GF-D8 (cell line): ENCODE data around the gene MTFR2.

ENCODE experiments used
- DNase-seq: peaks from one replicate; lab custom pipeline; 2025; lab: John Stamatoyannopoulos, UW

Gene MTFR2

DNA sequence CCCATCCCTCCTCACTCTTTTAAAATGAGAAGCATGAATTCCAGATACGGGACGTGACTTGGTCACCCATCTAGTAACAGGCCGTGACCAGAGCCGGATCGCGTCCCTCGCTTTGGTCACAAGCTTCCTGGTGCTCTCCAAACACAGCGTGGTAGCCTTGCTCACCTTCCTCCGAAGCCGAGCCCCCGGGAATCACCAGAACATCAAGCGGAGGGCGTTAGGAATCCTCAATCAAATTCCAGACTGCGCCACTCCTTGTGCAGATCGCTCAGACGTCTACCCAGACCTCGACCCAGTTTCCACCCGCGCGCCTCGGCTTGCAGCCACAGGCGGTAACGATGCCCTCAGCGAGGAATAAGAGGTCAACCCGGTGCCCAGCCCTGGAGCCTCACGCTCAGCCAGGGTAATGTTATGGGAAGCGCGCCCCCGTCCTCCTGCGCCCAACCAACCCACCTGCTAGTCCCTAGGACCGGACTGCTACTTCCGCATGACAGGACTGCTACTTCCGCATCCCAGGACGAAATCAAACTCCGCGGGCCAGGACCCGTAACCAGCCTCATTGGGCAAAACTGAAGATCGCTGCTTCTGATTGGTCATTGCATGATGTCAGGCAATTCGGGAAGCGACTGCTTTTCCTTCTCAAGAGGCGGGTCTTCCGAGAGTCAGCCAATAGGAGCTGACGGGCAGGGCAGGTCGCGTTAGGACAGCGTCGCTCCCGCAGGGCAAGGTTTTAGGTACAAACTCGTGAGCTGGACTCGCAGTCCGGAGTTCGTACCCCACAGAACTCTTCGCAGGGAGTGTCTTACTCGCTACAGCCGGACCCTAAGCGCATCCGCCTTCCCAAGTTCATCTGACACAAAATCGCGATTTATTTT lies at the start of gene MTFR2:
Gene MTFR2, minus strand, starts transcription at position 501 of the 875 bp plus-strand sequence. CDS start 1,212 bp downstream, outside the sequence.
- peak; percentile 96 for DNase-seq

DNA sequence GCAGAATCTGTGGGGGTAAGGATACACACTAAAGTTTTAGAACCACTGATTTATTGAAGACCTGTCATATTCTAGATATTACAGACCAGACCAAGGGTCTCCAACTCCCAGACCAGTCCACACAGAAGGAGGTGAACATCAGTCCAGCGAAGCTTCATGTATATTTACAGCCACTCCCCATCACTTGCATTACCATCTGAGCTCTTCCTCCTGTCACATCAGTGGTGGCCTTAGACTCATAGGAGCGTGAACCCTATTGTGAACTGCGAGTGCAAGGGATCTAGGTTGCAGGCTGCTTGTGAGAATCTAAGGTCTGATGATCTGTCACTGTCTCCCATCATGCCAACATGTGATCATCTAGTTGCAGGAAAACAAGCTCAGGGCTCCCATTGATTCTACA lies 44.5 kb upstream of the MTFR2 start:
- DNase-seq: no peak

DNA sequence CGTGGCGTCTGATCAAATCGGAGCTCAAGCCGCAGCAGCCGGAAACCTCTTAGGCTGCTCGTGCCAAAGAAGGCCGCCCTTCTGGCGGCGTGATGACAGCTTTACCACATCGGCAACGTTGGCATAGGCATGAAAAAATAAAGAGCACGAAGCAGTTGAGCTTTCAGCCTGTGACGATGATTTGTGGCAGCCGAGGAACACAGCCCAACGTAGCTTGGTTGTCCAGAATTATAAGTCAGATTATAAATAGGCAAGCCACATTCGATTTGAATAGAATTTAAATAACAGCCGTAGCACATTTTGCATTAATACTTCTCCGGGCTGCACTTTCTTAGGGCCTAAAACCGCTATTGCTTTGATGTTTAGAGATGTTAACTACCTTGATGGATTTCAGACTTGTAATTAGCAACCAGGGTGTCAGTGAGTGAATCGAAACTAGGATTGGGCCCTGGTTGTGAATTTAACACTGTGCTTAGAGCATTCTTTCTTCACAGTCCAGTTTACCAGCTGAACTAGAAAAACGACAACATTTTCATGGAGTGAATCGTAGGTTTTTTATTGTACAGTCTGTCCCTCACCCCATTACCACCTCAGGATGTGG lies 40.4 kb upstream of the MTFR2 start:
- peak; percentile 77 for DNase-seq

GRCh38 chr6:136289579-136290409 lies 39.7 kb upstream of the MTFR2 start, which contains the start of gene BCLAF1:
BCLAF1 (minus strand) TSS chr6:136289846; CDS start chr6:136279866, 9,980 bp downstream.
- peak; percentile 92 for DNase-seq

- peak; percentile 70 for DNase-seq
Observed at GRCh38 chr6:136289327-136289578, 39.1 kb upstream of the MTFR2 start.

DNA sequence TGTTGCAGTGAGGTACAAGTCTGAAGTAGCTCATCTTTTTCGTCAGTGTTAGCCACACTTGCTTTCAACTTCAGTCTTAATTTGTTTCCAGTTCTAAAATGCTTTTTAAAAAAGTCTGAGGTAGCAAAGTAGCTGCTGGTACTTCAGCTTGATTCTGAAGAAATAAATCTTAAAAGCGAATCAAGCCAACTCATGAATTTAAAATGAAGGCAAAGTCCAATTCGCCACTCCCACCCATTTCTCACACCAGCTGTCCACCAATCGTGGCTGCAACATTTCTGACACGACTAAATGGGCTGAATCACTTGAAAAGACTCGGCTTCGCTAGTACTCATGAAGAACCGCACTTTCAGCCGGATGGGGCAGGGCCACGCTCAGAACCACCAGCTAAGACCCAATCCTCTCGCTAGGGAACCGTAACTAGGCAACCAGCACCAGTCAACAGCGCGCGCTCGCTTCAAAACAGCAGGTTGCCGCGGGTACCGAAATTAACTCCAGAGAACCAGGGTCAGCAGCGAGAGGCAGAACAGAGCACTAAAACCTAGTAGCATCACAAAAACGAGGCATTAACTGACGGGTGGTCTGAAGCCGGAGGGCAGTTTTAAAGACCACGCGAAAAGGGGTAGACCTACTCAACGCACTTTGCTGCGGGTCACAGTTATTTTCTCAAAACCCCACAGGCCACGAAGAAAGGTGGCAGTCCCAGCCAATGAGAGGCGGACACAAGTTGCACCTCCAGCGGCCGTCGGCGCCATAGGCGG lies 38.6 kb upstream of the MTFR2 start:
- no peak for DNase-seq

DNA sequence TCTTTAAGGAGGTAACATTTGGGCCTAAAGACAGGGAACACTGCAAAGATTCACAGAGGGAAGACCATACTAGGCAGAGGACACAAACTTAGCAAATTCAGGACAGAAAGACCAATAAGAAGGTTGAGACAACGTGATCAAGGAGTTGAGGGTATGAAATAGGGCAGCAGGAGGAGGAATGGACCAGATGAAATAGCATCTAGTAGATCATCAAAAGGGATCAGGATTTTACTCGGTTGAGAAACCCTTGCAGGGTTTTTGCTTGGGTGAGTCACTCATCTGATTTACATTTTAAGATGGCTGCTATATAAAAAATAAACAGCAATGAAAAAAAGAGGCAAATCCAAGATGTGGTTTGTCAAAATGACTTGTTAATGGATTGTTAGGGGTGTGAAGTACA lies 34.8 kb upstream of the MTFR2 start:
- DNase-seq: no peak

- DNase-seq: no peak
Observed at GRCh38 chr6:136282906-136283305, 32.8 kb upstream of the MTFR2 start.

DNA sequence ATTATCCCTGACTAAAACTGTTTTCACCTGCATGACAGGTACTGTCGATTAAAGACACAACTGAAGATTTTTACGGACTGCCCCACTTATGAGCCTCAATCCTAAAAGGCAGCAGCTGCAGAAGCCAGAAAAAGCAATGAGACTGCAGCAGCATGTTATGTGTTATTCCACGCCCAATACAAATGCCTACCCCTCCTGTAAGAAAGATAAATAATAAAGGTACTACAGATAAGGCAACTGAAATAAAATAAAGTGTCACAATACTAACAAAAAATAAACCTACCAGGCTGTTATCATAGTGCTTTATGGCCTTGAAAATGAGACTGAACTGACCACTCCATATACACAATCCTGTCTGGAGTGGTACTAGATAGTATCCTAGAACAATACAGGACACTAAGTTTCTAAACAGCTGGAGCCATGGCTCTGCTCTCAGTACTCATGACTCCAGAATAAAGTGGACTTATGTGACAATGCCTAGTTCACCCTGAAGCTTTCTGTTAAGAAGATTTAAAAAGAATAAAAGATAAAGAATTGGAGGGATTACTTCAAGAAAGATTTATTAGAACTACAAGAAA lies 30.0 kb upstream of the MTFR2 start:
- DNase-seq: no peak

DNA sequence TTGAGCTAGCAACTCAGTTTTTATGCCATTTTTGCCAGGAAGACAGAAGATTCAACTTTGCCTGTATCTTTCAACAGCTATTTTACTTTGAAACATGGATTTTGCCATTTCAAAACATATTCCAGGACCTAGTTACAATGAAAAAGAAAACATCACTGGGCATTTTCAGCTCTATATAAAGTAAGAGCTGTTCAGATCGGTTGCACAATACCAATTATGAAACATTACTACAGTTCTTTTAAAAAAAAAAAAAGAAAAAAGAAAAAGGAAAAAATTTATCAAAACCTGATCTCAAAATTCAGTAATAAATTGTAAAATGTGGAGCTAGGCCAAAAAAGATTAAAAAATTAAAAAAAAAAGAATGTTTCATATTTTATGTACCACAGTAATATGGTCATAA lies 24.0 kb upstream of the MTFR2 start:
- no peak for DNase-seq

DNA sequence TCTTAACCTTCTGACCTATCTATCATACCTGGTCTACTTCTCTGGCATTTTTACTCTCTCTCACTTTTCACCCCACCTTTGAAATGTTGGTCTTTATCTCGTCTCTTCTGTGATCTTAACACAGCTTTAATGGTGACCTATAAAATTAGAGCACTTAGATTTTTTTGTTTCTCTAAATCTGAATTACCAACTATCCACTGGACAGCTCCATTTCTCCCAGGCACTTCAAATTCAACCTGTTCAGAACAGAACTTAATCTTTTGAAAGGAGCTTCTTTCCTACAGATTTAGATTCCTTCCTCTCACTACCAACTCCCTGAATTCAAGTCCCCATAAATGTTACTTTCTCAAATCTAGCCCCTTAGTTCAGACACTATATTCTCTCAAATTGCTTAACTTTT lies 15.0 kb upstream of the MTFR2 start:
- DNase-seq: no peak

DNA sequence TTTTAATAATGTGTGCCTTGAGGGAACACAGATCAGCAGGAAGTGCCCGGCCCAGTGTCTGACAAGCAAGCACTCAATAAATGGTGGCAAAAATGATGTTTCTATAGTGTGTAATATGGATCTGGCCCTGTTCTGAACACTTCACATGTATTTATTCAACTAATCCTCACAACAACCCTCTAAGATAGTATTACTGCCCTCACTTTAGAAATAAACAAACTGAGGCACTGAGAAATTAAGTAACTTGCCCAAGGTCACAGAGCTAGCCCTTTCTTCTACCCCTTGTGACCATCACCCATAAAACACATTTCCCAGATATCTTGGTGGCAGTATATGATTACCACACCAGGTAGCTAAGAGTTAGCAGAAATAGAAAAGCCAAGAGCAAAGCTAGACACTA lies 12.8 kb upstream of the MTFR2 start:
- no peak for DNase-seq

GRCh38 chr6:136254851-136255466 lies 4.8 kb upstream of the MTFR2 start:
- DNase-seq: no peak

DNA sequence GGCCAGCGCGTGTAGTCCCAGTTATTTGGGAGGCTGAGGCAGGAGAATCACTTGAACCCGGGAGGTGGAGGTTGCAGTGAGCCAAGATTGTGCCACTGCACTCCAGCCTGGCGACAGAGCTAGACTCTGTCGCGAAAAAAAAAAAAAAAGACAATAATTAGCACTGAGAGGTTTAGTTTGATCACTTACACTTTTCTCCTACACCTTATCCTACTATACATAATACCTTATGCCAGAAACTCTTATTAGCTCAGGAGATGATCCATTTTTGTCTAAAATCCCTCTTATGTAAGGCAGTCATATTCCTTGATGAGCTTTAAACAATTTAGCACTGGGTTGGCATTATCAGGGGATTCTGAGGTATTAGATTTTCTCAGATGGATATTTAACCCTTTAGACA lies 3.6 kb upstream of the MTFR2 start:
- no peak for DNase-seq

DNA sequence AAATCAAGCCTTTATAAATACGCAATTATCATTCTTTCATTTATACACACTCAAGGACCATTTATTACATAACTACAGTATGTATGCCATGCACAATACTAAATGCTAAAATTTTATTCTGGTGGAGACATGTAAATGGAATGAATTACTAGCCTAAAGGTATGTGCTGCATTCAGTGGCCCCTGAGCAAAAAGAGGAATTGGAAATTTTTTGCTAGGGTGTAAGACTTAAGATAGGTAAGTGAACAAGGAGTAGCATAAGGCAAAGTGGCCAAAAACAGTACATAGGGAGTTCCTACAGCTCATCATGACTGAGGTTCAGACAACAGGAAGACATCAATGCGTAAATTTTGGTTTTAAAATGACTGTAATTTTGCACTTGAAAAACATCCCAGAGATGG lies 2.3 kb upstream of the MTFR2 start:
- no peak for DNase-seq

DNA sequence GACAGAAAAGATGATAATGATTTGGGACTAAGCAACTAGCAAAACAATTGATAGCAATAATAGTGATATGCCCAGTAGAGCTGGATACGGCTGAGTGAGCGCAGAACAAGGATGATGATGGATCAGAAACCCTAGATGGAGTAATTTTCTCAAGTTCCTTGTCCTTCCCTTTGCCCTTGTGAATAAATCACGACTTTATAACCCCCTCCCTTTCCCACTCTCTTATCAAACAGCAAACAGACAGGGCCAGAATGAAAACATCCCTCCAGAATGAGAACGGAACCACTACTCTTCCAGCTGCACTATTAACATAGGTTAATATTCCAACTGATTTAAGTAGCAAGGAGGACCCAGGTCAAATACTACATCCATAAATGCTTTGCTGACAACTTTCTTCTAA lies 1.3 kb upstream of the MTFR2 start:
- DNase-seq: no peak

DNA sequence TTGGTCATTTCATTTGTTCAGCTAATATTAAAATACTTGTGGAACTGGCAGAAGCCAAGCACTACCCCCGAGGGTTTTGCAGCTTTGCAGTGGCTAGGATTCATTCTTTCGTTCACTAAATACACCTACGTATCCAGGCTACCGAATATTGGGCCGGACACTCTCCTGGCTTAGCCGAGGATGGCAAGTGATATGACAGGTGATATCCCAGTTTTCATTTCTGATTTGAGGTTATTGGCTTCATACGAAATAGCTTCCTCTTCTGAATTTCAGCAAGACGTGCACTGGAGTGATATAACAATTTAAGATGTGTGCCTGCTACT lies 536 bp upstream of the MTFR2 start:
- no peak for DNase-seq

GRCh38 chr6:136249336-136249735 lies 775 bp downstream of the MTFR2 start:
- DNase-seq: no peak

DNA sequence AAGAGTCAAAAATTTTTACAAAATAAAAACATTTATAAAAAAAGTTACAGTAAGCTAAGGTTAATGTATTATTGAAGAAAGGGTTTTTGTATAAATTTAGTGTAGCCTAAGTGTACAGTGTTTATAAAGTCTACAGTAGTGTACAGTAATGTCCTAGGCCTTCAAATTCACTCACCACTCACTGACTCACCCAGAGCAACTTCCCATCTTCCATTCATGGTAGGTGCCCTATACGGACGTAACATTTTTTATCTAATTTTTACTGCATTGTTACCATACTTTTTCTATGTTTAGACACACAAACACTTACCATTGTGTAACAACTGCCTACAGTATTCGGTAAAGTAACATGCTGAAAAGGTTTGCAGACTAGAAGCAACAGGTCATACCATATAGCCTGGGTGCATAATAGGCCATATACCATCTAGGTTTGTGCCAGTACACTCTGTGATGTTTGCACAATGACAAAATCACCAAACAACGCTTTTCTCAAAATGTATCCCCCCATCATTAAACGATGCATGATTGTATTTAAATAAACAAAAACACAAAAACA lies 6.0 kb downstream of the MTFR2 start:
- no peak for DNase-seq

DNA sequence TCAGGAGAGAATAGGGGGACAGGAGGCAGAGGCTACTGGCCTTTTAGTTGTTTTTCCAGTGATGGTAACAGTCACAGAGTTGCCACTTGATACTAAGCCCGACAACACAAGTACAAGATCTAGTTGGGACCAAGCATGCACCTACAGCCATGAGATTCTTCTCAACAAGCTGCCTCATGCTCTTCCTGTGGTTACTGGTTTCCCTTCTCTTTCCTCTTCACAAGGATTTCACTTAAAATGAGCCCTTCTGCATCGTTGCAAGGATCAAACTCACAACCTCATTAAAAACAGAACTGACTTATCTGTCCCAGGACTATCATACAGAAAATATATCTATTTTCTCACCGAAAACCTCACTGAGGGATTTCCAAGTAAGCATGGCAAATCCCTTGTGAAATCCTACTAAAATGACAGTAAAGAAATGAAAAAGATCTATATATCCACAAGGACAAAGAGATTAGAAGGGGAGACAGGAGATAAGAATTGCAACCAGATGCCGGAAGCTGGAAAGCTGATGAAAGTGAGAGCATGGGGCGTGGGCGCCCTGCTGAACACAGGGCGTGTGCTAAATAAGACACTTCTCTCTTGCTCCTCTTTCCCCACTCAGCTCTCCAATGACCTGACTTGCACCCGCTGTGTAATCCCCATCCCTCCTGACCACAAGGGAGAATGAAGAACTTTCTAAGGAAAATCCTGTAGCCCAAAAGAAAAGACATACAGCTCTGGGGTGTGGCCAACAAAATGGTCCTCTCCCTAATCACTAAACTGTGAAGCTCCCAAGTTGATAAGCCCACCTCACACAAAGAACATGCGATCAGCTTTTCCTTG lies 13.4 kb downstream of the MTFR2 start:
- DNase-seq: no peak
